Suprapubic skin (tissue), 4 donors: ENCODE results near the gene TCEAL9. TPM values are rescaled to one million over a fixed set of nuclear protein-coding genes. Genes with fewer than 3 reads are reported as not detected.
A peak's percentile ranks its signal among the peaks of the same experiment; 100 is the strongest.

Source experiments
- DNase-seq, 2 donors: peaks; one replicate each; pipeline ENCODE4 v3.0.0-alpha.2; 2019; ENCODE audit warnings: low spot score in 2 of 2
- H3K27ac ChIP-seq: fragments of 200-600 bp; sonication (generic); one replicate; pipeline ENCODE4 v1.5.1; 2019
- H3K27me3 ChIP-seq: fragments of 200-600 bp; sonication (generic); one replicate; pipeline ENCODE4 v1.5.1; 2019
- H3K36me3 ChIP-seq: fragments of 200-600 bp; sonication (generic); one replicate; pipeline ENCODE4 v1.5.1; 2019
- H3K4me1 ChIP-seq: fragments of 200-600 bp; sonication (generic); one replicate; pipeline ENCODE4 v1.5.1; 2019
- H3K4me3 ChIP-seq: fragments of 200-600 bp; sonication (generic); one replicate; pipeline ENCODE4 v1.5.1; 2019; ENCODE audit warnings: mild to moderate bottlenecking
- H3K9me3 ChIP-seq: fragments of 200-600 bp; sonication (generic); one replicate; pipeline ENCODE4 v1.5.1; 2019
- EP300 ChIP-seq: sonication (generic); formaldehyde crosslinking; IDR thresholded peaks from one replicate; pipeline ENCODE4 v1.6.1; 2017; ENCODE audit warnings: antibody characterized with exemption
- POLR2A ChIP-seq, 2 donors: fragments of 450-650 bp; IDR thresholded peaks; one replicate each; pipeline ENCODE4 v1.6.1; 2017; ENCODE audit warnings: antibody characterized with exemption in 2 of 2, mild to moderate bottlenecking in 2 of 2, moderate library complexity in 2 of 2
- POLR2AphosphoS5 ChIP-seq, 3 donors: sonication (generic); formaldehyde crosslinking; IDR thresholded peaks; one replicate each; pipeline ENCODE4 v1.6.1; 2017; ENCODE audit warnings: antibody characterized with exemption in 3 of 3
- WGBS: methylation state at CpG from one replicate; pipeline ENCODE4 v1.1.5; 2018; 5-methylcytosine and 5-hydroxymethylcytosine counted together
- total RNA-seq, 4 donors: library from RNA; depleted of rRNA; stranded (reverse); fragments of >200 nt; gene quantifications; one replicate each; pipeline ENCODE4 v1.1.0, GENCODE V29; 2016
- TF ChIP-seq, protein P1 (sequence below), 2 donors: fragments of 200-600 bp in 1 of 2; fragments of 450-650 bp in 1 of 2; sonication (generic) in 1 of 2; IDR thresholded peaks; one replicate each; pipeline ENCODE4 v1.5.1; 2016 to 2019; ENCODE audit warnings: antibody characterized with exemption in 2 of 2, mild to moderate bottlenecking in 1 of 2, moderate library complexity in 1 of 2

TCEAL9 gene
- total RNA-seq, 4 donors from 2014 or later = 17.4 to 28.0 (median 25.0) TPM

- H3K4me3 ChIP-seq = peak within 1 kb of the TSS; percentile 30
- no peaks in the 10 kb centered on the region for H3K9me3 ChIP-seq
- no peak within 1 kb of the TSS for H3K27ac ChIP-seq
- H3K36me3 ChIP-seq = no peaks in the 10 kb centered on the region
- H3K4me1 ChIP-seq = no peaks in the 10 kb centered on the region
- H3K27me3 ChIP-seq = no peaks in the 10 kb centered on the region
- WGBS = 41% methylated on average over 11 of the region's 11 CpGs
- no peak for TF ChIP-seq POLR2AphosphoS5 (IDR thresholded peaks at IDR 0.05)
- TF ChIP-seq, protein P1, sequence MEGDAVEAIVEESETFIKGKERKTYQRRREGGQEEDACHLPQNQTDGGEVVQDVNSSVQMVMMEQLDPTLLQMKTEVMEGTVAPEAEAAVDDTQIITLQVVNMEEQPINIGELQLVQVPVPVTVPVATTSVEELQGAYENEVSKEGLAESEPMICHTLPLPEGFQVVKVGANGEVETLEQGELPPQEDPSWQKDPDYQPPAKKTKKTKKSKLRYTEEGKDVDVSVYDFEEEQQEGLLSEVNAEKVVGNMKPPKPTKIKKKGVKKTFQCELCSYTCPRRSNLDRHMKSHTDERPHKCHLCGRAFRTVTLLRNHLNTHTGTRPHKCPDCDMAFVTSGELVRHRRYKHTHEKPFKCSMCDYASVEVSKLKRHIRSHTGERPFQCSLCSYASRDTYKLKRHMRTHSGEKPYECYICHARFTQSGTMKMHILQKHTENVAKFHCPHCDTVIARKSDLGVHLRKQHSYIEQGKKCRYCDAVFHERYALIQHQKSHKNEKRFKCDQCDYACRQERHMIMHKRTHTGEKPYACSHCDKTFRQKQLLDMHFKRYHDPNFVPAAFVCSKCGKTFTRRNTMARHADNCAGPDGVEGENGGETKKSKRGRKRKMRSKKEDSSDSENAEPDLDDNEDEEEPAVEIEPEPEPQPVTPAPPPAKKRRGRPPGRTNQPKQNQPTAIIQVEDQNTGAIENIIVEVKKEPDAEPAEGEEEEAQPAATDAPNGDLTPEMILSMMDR (IDR thresholded peaks at IDR 0.05) = no peak
- no peak for TF ChIP-seq POLR2A (IDR thresholded peaks at IDR 0.05)
- TF ChIP-seq EP300 = no peak
- DNase-seq = no peak
These were observed 26.3 kb upstream of the TCEAL9 start, which contains the start of gene TCEAL7 for GRCh38 chrX:103329991-103330390. TCEAL7 (plus strand) TSS chrX:103330239; CDS start chrX:103331404, 1,165 bp downstream.

DNA sequence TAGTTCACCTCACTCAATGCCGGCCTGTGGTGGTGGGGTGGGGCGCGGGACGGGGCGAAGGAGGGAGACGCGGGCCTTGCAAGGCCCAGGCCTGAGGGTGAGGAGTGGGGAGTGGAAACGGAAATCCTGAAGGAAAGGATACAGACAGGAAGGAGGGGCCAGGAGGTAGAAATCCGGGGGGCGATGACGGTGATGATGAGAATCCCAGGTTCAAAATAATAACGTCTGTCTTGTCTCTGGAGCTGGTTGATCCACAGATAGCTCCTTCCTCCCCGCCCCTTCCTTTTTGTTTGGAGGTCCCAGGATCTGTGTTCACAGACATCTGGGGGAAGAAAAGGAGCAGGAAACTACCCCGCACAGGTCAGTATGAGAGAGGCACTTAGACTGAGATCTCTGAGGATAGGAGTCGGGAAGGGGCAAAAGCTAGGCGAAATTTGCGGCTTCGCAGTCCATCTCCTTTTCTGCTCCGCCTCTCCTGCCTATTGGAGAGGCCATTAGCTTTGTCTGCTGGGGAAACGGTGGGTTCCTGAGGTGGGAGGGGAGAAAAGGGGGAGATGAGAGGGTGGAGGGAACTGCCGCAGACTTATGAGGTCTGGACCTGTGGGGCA lies 25.5 kb upstream of the TCEAL9 start:
- WGBS = 33% methylated on average over 21 of the region's 21 CpGs
- Histone ChIP-seq H3K4me1 (no peaks in the 10 kb centered on the region), H3K27me3 (no peaks in the 10 kb centered on the region), H3K9me3 (no peaks in the 10 kb centered on the region), H3K36me3 (no peaks in the 10 kb centered on the region), H3K4me3 (peak overlapping the region; percentile 30), H3K27ac (no peak overlapping the region)
- DNase-seq = no peak
- TF ChIP-seq POLR2A (IDR thresholded peaks at IDR 0.05) (no peak), POLR2AphosphoS5 (IDR thresholded peaks at IDR 0.05) (no peak), EP300 (no peak)

GRCh38 chrX:103338663-103339062 lies 17.6 kb upstream of the TCEAL9 start:
- H3K27ac ChIP-seq = no peak overlapping the region
- no peak for TF ChIP-seq POLR2AphosphoS5 (IDR thresholded peaks at IDR 0.05)
- TF ChIP-seq, protein P1 (IDR thresholded peaks at IDR 0.05) = no peak
- no peak for TF ChIP-seq EP300
- TF ChIP-seq POLR2A (IDR thresholded peaks at IDR 0.05) = no peak
- H3K27me3 ChIP-seq = no peaks in the 10 kb centered on the region
- WGBS = 66% methylated on average over 3 of the region's 3 CpGs
- H3K9me3 ChIP-seq = no peaks in the 10 kb centered on the region
- H3K36me3 ChIP-seq = no peaks in the 10 kb centered on the region
- no peak overlapping the region for H3K4me3 ChIP-seq
- DNase-seq = no peak
- H3K4me1 ChIP-seq = no peaks in the 10 kb centered on the region

DNA sequence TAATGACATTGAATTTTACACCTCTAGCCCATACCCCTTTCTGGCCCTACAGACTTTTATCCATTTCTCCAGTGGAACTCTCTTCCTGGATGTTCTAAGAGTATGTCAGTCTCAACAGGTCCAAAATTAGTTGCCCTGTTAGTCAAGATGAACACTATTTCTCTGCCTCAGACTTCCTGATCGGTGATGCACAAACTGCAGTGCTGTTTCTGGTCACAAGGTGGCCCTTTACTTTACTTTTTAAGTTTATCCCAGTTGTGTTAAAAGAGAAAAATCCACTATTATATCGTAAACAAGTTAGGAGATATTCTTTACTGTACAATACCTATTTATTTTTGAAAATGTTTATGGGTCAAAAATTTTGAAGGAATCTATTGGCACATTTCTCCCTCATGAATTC lies 13.2 kb upstream of the TCEAL9 start:
- H3K27ac ChIP-seq = no peak overlapping the region
- no peaks in the 10 kb centered on the region for H3K27me3 ChIP-seq
- H3K9me3 ChIP-seq = no peaks in the 10 kb centered on the region
- H3K36me3 ChIP-seq = no peaks in the 10 kb centered on the region
- no peaks in the 10 kb centered on the region for H3K4me1 ChIP-seq
- WGBS = 35% methylated on average over 2 of the region's 2 CpGs
- TF ChIP-seq POLR2A (IDR thresholded peaks at IDR 0.05) = no peak
- TF ChIP-seq, protein P1 (IDR thresholded peaks at IDR 0.05) = peak; percentile 21 to 54
- no peak for DNase-seq
- H3K4me3 ChIP-seq = no peak overlapping the region

DNA sequence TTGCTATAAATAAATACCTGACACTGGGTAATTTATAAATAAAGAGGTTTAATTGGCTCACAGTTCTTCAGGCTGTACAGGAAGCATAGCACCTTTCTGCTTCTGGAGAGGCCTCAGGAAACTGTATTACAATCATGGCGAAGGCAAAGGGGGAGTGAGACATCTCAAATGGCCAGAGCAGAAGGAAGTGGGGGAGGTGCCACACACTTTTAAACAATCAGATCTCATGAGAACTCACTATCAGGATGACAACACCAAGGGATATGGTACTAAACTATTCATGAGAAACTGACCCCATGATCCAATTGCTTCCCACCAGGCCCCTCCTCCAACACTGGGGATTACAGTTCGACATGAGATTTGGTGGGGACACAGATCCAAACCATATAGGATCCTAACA lies 11.7 kb upstream of the TCEAL9 start:
- DNase-seq = no peak
- no peaks in the 10 kb centered on the region for H3K4me1 ChIP-seq
- H3K4me3 ChIP-seq = no peak overlapping the region
- H3K27me3 ChIP-seq = no peaks in the 10 kb centered on the region
- WGBS = 53% methylated on average over 2 of the region's 2 CpGs
- H3K27ac ChIP-seq = no peak overlapping the region
- TF ChIP-seq EP300 (no peak), POLR2AphosphoS5 (IDR thresholded peaks at IDR 0.05) (no peak), POLR2A (IDR thresholded peaks at IDR 0.05) (no peak)
- TF ChIP-seq, protein P1 (IDR thresholded peaks at IDR 0.05) = no peak
- H3K36me3 ChIP-seq = no peaks in the 10 kb centered on the region
- no peaks in the 10 kb centered on the region for H3K9me3 ChIP-seq
